Tibial artery (tissue), 4 donors: Measurements from ENCODE around the gene APPL1.
"Not testable (repeated sequence)": the region's sequence is repeated elsewhere in the genome, so short reads cannot be mapped to it uniquely, and the experiment has no call there.

Experiments used
- DNase-seq, 2 donors: peaks; one replicate each; pipeline ENCODE4 v3.0.0-alpha.2; 2019
- H3K27ac ChIP-seq, 2 donors: fragments of 200-600 bp; sonication (generic) in 1 of 2; 1 replicate in 1 of 2; 2 replicates in 1 of 2; pipeline ENCODE4 v1.5.1; 2018 to 2019; ENCODE audit warnings: mild to moderate bottlenecking in 1 of 2
- H3K27me3 ChIP-seq, 2 donors: fragments of 200-600 bp; sonication (generic) in 1 of 2; one replicate each; pipeline versions ENCODE4 v1.5.1 to v1.6.0; 2016 to 2019
- H3K36me3 ChIP-seq, 3 donors: fragments of 200-600 bp; sonication (generic) in 2 of 3; one replicate each; pipeline ENCODE4 v1.5.1; 2016 to 2019; ENCODE audit warnings: mild to moderate bottlenecking in 2 of 3
- H3K4me1 ChIP-seq, 4 donors: fragments of 200-600 bp; sonication (generic) in 2 of 4; 1 replicate in 3 of 4; 2 replicates in 1 of 4; pipeline ENCODE4 v1.5.1; 2016 to 2019
- H3K4me3 ChIP-seq, 2 donors: fragments of 200-600 bp; sonication (generic) in 1 of 2; 1 replicate in 1 of 2; 2 replicates in 1 of 2; pipeline ENCODE4 v1.5.1; 2018 to 2019; ENCODE audit warnings: mild to moderate bottlenecking in 2 of 2
- H3K9me3 ChIP-seq, 3 donors: fragments of 200-600 bp; sonication (generic) in 1 of 3; one replicate each; pipeline ENCODE4 v1.5.1; 2016 to 2019
- CTCF ChIP-seq, 2 experiments: fragments of 200-600 bp in 1 of 2; fragments of 450-650 bp in 1 of 2; IDR thresholded peaks; one replicate each; pipeline ENCODE4 v1.5.1; 2017 to 2019; ENCODE audit warnings: antibody characterized with exemption in 2 of 2, mild to moderate bottlenecking in 1 of 2, moderate library complexity in 1 of 2
- intact Hi-C: fragments of 100-400 bp; cut with DNase I; formaldehyde crosslinking; loops from one replicate; pipeline ENCODE4 v1.15.0; 2023; ENCODE audit warnings: low total_unique reads

APPL1 gene

DNA sequence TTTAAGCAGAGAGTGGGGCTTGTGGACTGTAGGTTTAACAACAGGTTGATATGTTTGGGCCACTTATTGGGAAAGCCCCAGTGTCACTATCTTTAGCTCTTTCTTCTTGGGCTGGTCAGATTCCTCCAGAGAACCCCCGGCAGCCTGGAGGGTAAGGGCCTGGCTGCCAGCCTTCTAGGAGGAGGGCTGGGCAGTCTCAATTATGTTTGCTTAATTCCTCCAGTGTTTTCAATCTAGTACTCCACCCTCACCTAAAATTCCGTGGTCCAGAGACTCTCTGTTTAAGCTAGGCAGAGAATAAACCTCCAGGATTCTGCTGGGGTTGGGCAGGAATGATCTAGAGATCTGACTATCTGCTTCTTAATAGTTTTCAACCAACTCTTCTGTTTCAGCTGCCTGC lies 59.7 kb downstream of the APPL1 start:
- TF ChIP-seq CTCF (IDR thresholded peaks at IDR 0.05): no peak
- Histone ChIP-seq H3K4me3 (no peak overlapping the region), H3K9me3 (no peaks in the 10 kb centered on the region), H3K4me1 (no peaks in the 10 kb centered on the region), H3K27ac (no peak overlapping the region), H3K27me3 (peaks cover 0 to 5% of the 10 kb centered on the region in 2 donors), H3K36me3 (no peaks in the 10 kb centered on the region)
- intact Hi-C loops: no loop called here
- DNase-seq: no peak

DNA sequence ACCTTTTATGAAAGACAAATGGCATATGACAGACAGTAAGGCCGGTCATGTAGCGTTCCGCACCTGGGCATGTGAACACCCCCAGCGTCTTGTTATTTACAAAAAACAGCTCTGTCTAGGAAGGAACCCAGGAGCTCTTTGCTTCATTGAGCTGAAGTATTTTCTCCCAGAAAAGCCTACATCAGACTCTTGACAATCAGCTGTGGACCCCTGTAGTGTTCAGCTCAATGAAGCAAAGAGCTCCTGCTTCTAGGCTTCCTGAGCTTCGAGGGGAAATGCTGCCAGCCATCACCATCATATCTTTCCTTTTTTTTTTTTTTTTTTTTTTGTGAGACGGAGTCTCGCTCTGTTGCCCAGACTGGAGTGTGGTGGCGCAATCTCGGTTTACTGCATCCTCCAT lies 60.9 kb downstream of the APPL1 start:
- intact Hi-C loops: no loop called here
- no peaks in the 10 kb centered on the region for H3K9me3 ChIP-seq
- no peak overlapping the region for H3K27ac ChIP-seq
- peaks cover 0 to 5% of the 10 kb centered on the region in 2 donors for H3K27me3 ChIP-seq
- no peak for TF ChIP-seq CTCF (IDR thresholded peaks at IDR 0.05)
- no peaks in the 10 kb centered on the region for H3K36me3 ChIP-seq
- DNase-seq: no peak
- H3K4me3 ChIP-seq: no peak overlapping the region
- H3K4me1 ChIP-seq: peaks cover 0 to 9% (median 0%) of the 10 kb centered on the region in 4 donors

DNA sequence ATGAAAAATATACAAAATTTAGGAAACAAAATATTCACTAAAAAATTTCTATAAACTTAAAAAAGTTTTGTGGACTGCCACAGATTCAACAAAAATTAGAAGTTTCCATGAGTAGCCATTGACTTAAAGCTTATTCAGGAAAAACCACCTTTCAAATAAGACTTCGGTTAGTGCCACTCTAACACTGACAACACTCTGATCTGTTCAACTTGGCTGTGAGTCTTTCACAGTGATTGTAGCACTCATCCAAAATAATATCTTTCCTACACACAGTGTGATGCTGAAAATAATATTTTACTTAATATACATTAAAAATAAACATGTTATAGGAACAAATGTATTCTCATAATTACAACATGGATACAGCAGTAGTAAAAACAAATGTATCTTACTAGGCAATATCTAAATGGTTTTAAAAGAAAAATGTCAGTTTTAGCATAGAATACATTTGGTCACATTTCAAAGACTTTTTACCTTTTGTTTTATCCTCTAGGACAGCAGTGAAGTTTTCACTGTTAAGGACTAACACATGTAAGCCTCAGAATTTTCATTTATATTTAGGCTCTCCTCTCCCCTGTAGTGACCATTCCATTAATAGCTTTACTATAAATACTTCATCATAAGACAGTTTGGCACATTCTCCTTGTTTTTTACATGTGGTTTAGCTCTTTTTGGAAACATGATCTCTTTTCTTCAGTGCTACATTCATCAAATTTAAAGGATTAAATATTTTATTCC lies 64.8 kb downstream of the APPL1 start, which contains the start of gene ASB14:
Gene ASB14, minus strand, starts transcription at position 527 of the 738 bp plus-strand sequence. CDS start 652 bp downstream, outside the sequence.
- DNase-seq: no peak
- intact Hi-C loops: no loop called here
- no peaks in the 10 kb centered on the region for H3K36me3 ChIP-seq
- H3K9me3 ChIP-seq: no peaks in the 10 kb centered on the region
- TF ChIP-seq CTCF (IDR thresholded peaks at IDR 0.05): no peak
- H3K4me1 ChIP-seq: peaks cover 0 to 9% (median 0%) of the 10 kb centered on the region in 4 donors
- H3K27me3 ChIP-seq: peaks cover 0 to 2% of the 10 kb centered on the region in 2 donors
- no peak within 1 kb of the TSS for H3K27ac ChIP-seq
- H3K4me3 ChIP-seq: no peak within 1 kb of the TSS

DNA sequence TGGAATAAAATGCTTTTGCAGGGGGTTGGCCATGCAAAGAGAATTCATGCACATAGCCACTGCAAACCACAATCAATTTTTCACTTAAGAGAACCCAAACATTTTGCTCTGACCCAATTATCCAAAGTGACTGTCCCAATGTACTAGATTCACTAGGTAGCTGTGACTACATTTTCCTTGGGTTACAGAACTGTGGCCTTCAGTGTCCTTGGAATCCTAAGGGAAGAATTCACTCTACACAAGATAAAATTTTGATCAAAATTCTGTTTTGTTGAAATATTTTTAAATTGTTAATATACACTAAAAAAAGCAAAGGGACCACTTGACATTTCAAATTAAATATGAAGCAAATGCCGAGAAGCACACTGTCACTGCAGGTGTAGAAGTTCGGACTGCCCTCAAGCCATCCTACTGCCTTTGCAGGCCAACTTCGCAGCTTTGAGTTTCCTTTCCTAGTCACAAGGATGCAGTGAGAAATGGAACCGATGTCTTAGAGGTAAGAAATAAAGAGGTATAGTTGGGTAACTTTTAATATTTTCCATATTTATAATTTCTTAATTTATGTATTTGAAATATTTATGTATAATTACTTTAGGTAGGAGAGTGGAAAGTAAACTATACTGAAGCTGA lies 65.5 kb downstream of the APPL1 start:
- H3K9me3 ChIP-seq: no peaks in the 10 kb centered on the region
- intact Hi-C loops: no loop called here
- DNase-seq: no peak
- no peak overlapping the region for H3K4me3 ChIP-seq
- H3K27me3 ChIP-seq: no peaks in the 10 kb centered on the region
- no peak for TF ChIP-seq CTCF (IDR thresholded peaks at IDR 0.05)
- peaks cover 0 to 9% (median 0%) of the 10 kb centered on the region in 4 donors for H3K4me1 ChIP-seq
- no peaks in the 10 kb centered on the region for H3K36me3 ChIP-seq
- H3K27ac ChIP-seq: no peak overlapping the region

DNA sequence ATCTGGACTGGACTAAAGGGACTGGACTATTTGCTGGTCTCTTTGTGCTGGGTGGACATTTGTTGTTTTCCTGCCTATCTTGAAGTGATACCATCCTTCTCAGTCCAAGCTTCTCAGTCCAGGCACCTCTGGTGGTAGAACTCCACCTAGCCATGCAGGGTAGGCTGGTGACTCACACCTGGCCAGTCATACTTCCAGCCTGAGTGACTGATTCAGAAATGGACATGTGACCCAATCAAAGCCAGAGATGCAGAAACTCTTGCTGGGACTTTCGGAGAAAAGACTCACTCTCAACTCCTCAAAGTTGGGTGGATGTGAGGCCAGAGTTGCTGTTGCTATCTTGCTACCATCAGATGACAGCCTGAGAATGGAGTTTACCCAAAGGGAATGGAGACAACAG lies 70.5 kb downstream of the APPL1 start:
- Histone ChIP-seq H3K36me3 (no peaks in the 10 kb centered on the region), H3K4me1 (peaks cover 0 to 1% (median 0%) of the 10 kb centered on the region in 4 donors), H3K27ac (no peak overlapping the region), H3K4me3 (no peak overlapping the region), H3K9me3 (no peaks in the 10 kb centered on the region), H3K27me3 (no peaks in the 10 kb centered on the region)
- no peak for DNase-seq
- intact Hi-C loops: no loop called here
- TF ChIP-seq CTCF (IDR thresholded peaks at IDR 0.05): no peak

GRCh38 chr3:57303520-57303919 lies 76.0 kb downstream of the APPL1 start:
- H3K9me3 ChIP-seq, DNase-seq, H3K27me3 ChIP-seq, H3K36me3 ChIP-seq, H3K4me3 ChIP-seq, H3K4me1 ChIP-seq, H3K27ac ChIP-seq, intact Hi-C loops: not testable (repeated sequence)
